Endothelial cell of hepatic sinusoid (primary cell): ENCODE results near the gene L3MBTL1.
"Not testable (repeated sequence)": the region's sequence is repeated elsewhere in the genome, so short reads cannot be mapped to it uniquely, and the experiment has no call there.

Experiments
- in situ Hi-C: cut with HindIII; loops from 2 replicates; pipeline ENCODE4 v1.10.0; 2017; ENCODE audit warnings: low sequenced_read_pairs

Gene L3MBTL1

GRCh38 chr20:43584448-43585136, 77.1 kb downstream of the L3MBTL1 start:
- in situ Hi-C loops: no loop called here

DNA sequence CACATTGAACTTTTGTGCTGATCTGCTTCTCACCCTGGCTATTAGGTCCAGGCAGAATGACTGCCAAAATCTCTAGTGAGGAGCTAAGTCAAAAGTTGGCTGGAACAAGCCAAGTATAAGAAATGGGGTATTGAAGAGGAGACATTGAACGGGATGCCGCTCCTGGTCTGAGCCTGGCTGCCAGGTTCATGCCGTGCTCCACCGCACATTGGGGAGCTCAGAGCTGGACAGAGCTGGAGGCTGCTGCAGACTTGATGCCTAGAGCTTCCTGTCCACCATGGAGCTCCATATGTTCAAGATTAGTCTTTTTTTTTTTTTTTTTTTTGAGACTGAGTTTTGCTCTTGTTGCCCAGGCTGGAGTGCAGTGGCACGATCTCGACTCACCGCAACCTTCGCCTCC, 79.1 kb downstream of the L3MBTL1 start:
- in situ Hi-C loops: no loop called here

DNA sequence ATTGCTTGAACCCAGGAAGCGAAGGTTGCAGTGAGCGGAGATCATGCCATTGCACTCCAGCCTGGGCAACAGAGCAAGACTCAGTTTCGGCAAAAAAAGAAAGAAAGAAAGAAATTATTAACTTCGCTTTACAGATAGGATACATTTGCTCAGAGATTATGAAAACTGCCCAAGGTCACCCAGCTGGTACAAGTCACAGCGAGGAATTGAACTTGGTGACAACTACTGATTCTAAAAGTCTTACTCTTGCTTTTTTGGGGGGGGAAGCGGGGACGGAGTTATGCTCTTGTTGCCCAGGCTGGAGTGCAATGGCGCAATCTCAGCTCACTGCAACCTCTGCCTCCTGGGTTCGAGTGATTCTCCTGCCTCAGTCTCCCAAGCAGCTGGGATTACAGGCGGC, 81.0 kb downstream of the L3MBTL1 start:
- in situ Hi-C loops: not testable (repeated sequence)

DNA sequence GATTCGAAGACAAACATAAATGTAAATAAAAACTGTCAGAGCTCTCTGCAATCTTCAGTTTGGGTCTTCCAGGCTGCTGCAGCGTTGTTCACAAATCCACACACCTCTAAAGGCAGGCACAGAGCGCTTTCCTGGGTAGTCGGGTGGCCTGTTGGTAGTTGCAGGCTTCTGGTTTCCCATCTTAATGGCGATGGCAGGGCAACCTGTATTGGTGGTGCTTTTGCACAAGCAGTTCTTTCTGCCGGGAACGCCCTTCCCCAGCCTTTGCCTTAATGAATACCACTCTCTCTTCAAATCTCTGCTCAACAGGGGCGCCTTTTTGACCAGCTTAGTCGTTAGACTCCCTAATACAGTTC, 82.5 kb downstream of the L3MBTL1 start:
- in situ Hi-C loops: no loop called here

GRCh38 chr20:43590392-43591303, 83.2 kb downstream of the L3MBTL1 start, which contains the start of gene IFT52:
Gene IFT52, plus strand, starts transcription at chr20:43590937. Its CDS starts 3,762 bp downstream, at chr20:43594699.
- in situ Hi-C loops: no loop called here
